ENCODE data around the gene AMBRA1.

DNA sequence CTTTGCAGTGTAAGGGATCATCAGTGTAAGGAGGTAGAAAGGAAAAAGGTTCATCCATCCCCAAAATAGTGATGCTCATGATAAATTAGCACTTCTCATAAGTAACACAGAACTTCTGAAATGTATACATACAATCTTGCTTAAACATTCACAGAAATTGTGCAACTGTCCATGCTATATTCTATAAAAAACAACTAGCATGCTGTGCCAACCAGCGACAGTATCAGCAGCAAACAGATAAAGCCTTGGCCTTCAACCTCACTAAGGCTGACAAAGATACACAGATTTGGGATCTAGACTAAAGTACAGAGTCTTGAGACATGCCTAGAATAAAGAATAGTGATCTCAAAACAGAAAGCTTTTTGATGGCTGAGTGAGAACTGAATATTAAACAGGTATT, 128.1 kb downstream of the AMBRA1 start:
- TF ChIP-seq CTCF (IDR thresholded peaks at IDR 0.05) (no peak), POLR2A (IDR thresholded peaks at IDR 0.05) (no peak)
